ENCODE data around the gene RARA. TPM values are rescaled to one million over a fixed set of nuclear protein-coding genes. Genes with fewer than 3 reads are reported as not detected.
A peak's percentile ranks its signal among the peaks of the same experiment; 100 is the strongest.

The RARA gene
- total RNA-seq, 1 donor = 40.9 TPM

DNA sequence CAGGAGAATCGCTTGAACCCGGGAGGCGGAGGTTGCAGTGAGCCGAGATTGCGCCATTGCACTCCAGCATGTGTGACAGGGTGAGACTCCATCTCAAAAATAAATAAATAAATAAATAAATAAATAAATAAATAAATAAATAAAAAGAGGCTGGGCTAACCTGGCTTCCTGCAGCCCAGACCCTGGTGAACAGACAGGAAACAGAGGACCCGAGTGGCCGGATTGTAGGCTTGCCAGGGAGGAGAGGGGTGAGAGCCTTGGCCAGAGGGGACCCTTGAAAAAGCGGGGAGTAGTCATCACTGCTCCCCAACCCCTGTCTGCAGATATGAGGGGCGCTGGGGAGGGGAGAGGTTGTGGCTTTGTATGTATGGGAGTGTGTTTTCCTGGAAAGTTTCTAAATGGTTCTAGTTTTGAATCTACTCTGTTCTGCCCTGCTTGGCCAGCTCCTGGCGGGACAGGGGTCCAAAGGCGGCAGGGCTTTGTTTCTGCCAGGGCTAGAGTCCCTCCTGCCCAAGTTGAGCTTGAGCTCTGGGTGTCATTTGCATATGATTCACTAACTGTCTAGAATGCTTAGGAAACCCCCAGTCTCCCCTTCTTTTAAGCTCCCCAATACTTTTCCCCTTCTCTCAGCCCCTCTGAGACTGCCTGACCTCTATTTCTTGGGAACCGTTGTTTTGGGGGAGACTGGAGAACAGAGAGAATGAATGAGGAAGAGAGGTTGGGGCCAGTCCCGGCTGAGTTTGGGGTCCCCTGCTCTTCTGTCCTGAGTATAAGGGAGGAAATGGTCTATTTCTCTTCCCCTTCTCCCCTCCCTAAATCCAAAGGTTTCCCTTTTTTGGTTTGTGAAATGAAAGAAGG is 16.4 kb downstream of the RARA start:
- no peak for DNase-seq (ENCODE audit: low read depth in 2 of 3, low spot score in 2 of 3)

DNA sequence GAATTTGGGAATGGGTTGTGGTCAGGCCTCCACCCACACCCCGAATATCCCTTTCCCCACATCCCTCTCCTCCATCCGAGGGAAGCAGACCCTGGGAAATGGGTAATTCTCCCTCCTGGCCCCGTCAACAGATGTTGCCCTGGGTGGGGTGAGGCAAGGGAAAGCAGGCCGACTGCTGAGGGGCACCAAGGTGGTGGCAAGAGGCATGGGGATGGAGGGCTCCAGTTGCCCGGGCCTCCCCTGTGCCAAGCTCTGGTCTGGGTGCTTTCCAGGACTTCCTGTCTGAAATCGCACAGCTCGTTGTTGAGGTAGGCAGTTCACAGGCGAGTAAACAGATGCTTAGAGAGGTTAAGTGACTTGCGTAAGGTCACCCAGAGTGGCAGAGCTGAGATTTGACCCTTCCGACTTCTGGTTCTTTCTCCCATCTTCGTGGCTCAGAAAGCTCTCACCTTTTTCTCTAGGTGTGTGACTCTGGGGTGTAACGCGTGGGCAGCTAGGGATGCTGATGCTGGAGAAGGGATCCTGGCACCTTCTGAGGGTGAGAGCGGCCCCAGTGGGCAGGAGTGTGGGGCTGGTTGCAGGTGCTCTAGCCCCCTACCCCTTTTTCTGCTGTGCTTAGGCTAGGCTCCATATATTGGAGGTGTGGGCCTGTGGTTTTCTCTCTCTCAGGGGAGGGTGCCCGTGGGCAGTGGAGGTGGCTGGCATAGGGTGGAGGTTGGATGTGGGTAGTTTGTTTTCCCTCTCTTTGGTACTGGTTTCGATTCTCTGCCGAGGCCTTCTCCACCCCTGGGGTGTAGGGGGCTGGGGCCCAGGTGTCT is 17.2 kb downstream of the RARA start:
- peak in 1 of 3 donors; percentile 46 for DNase-seq (ENCODE audit: low read depth in 2 of 3, low spot score in 2 of 3)

DNA sequence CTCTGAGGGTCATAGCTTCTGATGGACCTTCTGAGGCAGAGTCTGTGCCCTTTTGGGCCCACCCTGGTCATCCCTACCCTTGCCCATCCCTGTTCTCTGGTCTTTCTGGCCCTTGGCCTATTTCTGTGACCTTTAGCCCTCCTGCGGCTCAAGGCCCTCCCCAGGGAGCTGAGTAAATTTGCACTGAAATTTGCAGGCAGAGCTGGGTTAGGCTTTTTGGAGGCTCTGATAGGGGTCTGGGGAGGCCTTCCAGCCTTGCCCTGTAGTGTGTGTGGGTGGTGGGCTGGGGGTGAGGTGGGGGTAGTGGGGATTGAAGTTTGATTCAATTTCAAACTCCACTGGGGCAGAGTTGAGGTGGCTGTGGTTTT is 17.8 kb downstream of the RARA start:
- DNase-seq (ENCODE audit: low read depth in 2 of 3, low spot score in 2 of 3) = no peak

DNA sequence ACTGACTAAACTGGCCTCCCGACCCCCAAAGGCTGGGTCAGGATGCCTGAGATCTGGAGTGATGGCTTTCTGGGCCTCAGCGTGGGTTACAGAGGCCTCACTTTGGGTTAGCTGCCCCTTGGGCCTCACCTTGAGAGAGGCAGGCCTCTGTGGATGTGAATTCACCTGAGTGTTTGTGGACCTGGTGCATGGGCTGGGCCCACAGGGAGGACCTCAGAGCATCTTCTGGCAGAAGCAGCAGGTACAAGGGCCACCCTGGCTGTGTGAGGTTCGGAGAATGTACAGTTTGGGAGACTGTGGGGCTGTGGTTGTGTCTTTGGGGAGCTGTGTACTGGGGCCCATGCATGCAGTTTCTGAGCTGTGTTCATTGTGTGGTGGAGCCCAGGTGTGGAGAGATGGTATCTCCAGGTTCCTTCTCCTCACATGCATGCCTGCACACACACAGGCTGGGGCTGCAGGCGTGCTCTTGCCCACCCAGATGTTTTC is 18.3 kb downstream of the RARA start:
- no peak for DNase-seq (ENCODE audit: low read depth in 2 of 3, low spot score in 2 of 3)

DNA sequence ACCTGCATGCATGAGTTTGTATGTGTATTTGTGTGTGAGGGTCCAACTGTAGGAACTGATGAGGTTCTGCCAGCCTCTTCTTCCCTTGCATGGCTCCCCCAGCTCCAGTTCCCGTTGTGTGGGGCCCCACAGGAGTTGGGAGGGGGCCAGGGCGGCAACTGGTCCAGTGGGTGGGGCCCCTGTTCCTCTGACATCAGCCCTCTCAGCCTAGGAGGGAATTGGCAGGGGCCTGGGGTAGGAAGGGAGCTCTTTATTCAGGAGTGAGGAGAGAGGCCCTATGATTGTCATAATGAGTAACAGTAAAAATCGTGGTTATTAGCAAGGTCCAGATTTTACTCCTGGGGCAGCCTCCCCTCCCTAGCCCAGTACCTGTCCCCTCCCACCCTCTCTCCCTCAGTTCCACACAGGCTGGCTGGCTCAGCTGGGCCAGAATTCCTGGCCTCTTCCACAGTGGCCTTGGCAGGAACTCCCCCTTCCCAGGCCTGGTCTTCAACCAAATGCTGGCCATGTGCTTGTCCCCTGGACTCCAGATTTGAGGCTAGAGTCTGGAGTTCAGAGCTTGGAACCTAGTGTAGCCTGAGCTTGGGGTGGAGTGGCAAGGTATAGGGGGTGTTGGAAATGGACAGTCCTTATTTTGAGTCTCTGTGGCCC is 18.9 kb downstream of the RARA start:
- DNase-seq (ENCODE audit: low read depth in 2 of 3, low spot score in 2 of 3) = no peak

DNA sequence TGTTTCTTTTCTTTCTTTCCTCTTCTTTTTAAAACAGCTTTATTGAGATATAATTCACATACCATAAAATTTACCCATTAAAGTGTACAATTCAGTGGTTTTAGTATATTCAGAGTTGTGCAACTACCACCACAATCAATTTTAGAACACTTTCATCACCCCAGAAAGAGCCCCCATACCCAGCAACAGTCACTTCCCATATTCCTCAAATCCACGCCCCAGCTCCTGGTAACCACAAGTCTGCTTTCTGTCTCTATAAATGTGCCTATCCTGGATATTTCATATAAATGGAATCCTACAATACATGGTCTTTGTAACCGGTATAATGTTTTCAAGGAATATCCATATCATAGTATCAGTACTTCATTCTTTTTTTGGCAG is 19.4 kb downstream of the RARA start:
- no peak for DNase-seq (ENCODE audit: low read depth in 2 of 3, low spot score in 2 of 3)

DNA sequence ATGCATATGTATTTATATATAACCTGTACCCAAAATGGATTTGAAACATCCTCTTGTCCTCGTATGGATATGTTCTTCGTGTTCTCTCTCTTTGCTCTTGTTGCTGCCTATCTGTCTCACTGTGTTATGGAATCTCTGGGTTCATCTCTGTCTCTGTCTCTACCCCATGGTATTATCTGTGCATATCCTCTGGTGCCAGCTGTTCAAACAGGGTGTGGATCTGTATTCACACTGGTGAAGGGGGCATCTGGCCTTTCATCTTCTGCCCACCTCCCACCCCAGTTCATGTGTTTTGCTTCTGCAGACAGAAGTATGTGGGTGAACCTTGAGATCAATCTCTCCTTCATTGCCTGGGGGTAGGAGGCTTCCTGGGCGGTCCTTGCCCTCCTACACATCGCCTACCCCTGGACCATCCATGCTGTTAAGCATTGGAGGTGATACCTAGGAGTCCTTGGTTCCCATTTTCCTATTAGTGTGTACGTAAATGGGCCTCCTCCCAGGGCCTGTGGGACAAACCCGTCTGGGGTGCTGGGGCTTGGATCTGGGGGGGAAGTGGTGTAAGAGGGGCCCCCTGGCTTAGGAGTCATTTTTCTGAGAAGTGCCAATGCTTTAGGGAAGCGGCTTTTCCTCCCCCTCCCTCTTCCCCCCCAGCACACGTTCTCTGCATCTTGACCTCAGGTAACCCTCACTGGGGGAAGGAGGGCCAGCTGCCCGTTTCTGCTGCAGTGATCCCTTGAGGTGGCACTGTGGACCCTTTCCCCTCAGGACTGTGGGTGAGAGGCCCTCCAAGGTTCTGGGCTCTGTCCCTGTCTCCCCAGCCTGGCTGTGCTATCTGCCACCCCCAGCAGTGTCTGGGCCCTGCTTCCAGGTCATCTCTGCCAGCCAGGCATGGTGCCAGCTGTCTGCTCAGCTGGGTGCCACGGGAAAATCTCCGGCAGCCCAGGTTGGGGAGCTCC is 21.1 kb downstream of the RARA start:
- peak in 2 of 3 donors; percentile 75 to 84 for DNase-seq (ENCODE audit: low read depth in 2 of 3, low spot score in 2 of 3)

DNA sequence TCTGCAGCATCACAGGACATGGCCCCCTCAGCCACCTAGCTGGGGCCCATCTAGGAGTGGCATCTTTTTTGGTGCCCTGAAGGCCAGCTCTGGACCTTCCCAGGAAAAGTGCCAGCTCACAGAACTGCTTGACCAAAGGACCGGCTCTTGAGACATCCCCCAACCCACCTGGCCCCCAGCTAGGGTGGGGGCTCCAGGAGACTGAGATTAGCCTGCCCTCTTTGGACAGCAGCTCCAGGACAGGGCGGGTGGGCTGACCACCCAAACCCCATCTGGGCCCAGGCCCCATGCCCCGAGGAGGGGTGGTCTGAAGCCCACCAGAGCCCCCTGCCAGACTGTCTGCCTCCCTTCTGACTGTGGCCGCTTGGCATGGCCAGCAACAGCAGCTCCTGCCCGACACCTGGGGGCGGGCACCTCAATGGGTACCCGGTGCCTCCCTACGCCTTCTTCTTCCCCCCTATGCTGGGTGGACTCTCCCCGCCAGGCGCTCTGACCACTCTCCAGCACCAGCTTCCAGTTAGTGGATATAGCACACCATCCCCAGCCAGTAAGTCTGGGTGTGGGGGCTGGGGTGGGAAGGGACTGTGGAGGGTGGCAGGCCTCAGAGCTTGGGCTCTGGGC is 22.0 kb downstream of the RARA start:
- no peak for DNase-seq (ENCODE audit: low read depth in 2 of 3, low spot score in 2 of 3)

DNA sequence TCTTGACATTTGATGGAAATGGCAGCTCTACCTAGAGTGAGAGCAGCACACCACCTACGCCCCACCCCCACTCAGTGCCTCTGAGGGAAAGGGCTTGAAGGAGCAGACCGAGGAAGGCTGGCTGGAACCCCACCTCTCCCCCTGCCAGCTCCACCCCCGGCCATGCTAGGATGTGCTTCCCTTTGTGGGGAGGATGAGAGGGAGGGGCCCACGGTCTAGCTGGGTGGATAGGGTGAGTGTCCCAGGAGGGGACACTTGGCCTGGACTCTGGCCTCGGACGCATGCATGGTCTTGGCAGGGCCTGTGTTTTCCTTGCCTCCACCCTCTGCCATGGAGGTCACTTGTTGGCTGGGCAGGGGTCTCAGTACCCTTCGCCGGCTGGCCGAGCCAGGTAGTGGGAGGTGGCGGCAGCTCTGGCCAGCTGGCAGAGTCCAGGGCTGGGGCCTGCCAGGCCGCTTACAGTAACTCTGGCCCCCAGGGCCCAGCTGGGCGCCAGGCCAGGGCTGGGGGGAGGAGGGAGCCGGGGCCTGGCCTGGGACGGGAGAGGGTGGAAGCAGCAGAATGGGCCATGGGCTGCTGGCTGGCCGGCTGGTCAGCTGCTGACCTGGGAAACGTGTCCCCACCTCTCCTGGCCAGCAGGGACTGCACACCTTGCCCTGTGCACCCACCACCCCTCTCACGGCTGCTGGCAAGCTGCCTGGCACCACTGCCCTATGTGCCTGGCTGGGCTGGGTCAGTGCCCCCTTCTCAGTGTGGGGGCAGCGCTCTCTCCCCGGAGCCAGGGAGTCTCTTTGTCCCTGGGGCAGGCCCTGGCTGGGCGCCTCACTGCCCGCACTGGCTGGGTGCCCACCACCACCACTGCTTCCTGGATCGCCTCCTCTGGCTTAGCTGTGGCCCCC is 23.0 kb downstream of the RARA start:
- DNase-seq (ENCODE audit: low read depth in 2 of 3, low spot score in 2 of 3) = no peak

DNA sequence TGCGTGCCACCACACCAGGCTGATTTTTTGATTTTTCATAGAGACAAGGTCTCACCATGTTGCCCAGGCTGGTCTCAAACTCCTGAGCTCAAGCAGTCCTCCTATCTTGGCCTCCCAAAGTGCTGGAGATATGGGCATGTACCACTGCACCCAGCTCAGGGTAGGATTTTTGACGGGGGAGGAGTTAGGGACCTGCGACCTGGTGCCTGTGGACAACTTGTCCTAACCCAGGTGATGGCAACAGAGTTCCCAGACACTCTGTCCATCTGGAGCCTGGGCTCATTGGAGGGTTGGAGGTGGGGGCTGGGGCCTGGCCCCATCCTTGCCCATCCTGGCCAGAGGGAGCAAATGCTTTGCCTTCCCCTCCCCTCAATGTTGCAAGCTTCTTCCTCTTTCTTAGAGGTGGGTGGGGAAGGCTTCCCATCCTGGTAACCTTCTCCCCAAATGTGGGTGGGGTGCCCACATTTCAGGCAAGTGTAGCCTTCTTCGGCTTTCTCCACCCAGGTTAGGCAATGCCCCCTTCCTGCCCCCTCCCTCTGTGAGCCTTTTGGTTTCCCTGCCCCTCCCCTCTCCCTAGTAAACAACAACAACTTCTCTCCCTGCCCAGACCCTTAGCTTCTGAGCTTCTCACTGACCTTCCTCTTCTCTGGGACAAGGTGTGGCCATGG is 24.9 kb downstream of the RARA start:
- DNase-seq (ENCODE audit: low read depth in 2 of 3, low spot score in 2 of 3) = no peak

DNA sequence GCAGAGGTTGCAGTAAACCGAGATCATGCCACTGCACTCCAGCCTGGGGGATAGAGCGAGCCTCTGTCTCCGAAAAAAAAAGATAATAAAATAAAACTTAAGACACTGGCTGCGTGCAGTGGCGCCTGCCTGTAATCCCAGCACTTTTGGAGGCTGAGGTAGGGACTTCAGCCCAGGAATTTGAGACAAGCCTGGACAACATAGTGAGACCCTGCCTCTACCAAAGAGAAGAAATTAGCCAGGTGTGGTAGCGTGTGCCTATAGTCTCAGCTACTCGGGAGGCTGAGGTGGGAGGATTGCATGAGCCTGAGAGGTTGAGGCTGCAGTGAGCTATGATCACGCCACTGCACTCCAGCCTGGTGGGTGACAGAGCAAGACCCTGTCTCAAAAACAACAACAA is 26.6 kb downstream of the RARA start:
- no peak for DNase-seq (ENCODE audit: low read depth in 2 of 3, low spot score in 2 of 3)

DNA sequence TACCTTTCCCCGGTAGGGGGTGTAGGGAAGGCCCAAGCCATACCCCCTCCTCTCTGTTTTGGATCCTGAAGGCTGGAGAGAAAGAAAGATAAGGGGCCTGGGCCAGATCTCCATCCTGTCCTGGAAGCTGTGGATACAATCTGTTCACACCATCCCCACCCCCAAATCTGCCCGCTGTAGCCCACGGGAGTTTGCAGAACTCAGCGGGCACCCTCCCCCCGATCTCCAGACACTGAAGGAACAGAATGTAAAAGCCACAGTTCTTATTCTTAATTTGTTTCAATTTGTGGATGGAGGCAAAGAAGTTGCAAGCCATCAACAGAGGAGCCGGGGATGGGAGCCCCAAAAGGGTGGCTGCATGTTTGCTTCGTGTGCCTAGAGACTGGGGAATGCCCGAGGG is 28.4 kb downstream of the RARA start:
- DNase-seq (ENCODE audit: low read depth in 2 of 3, low spot score in 2 of 3) = no peak

DNA sequence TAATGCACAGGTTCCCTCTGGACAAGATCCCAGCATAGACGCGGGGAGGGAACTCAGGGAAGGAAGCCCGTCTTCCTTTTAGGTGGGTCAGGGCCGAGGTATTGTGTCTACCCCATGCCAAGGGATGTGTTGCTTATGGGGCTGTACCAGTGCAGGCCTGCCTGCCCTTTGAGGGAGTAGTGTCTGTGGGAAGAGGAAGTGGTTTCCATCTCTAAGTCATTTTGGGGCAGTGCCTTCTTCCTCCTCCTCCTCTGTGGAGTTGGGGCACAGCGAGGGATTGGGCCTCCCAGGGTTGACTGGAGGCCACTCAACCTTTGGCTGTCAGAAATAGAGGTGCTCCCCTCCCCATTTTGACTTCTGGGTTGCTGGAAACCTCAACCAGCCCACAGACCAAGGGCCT is 29.1 kb downstream of the RARA start:
- DNase-seq (ENCODE audit: low read depth in 2 of 3, low spot score in 2 of 3) = no peak

DNA sequence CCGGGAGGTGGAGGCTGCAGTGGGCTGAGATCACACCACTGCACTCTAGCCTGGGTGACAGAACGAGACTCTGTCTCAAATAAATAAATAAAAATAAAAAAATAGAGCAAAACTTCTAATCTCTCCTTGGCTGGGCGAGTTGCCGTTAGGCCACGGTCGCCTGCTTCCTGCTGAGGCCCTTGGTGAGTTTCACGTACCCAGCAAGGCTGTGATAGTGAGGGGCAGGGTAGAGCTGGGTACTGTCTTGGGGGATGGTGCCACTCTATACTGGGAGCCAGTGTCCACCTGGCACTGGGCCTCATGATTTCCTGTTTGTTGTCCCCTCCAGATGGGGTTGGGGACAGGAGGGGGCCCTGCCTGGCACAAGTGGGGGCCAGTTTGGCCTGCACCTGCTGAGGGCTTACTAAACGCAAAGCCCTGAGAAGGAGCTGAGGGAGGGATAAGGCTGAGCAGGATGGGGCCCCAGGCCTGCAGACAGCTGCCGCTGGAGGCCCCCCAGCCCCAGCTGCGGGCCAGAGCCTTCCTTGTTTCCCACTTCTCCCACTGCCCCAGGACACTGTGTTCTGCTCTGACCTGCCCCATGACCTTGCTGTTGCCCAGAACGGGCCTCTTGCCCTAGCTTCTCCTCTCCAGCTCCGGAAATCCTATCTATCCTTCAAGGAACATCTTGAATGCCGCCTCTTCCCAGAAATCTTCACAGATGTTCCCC is 30.1 kb downstream of the RARA start:
- DNase-seq (ENCODE audit: low read depth in 2 of 3, low spot score in 2 of 3) = peak in 1 of 3 donors; percentile 78

DNA sequence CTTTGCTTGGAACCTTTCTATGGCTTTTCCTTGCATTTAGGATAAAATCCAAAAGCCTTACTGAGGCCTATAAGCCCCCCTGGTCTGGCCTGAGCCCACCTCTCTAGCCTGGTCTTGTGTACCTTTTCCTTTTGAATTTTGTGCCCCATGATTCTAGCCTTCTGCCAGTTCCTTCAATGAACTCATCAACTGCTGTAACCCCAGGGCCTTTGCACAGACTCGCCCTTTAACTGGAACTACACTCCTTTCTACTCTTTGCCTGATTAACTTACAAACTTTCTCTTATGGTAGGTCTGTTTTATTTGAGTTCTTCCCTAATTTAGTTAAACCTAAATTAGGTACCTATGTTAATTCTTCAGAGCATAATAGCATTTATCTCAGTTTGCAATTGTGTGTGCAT is 31.3 kb downstream of the RARA start:
- no peak for DNase-seq (ENCODE audit: low read depth in 2 of 3, low spot score in 2 of 3)

DNA sequence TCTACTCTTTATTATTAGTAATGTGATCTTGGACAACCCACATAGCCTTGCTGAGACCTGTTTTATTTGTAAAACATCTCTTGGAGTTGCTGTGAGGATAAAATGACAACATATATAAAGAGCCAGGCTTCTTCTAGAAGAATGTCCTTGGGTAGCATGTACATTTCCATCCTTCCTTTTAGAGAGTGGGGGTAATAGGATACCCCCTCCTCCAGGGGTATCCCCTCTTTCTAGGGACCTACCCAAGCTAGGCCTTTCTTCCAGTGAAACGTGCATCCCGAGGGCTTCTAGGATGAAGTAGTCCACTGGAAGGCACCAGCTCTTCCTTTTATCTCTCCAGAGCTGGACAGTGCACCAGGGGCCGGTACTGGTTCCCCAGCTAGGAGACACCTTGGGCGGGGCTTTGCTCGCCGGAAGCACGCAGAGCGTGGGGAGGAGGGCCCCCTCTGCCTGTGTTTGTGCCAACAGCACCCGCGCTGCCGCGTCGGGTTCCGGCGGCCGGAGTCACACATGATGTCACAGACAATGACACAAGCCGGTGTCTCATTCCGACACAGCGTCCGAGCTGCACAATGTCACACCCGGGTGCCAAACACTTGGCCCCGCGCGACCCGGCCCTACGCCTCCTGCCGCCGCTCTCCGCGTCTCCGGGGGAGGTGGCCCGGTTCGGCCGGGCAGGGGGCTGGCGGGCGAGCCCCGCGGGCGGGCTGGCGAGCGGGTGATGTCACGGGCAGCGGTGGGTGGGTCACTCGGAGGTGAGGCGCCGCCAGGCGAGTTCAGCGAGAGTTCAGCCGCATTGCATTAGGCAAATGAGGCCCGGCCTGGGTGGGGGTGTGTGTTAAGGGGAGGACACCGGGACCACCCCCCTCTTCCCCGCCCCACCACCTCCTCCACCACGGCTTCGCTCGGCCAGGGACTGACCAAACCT is 32.2 kb downstream of the RARA start:
- peak; percentile 76 to 88 (median 86) for DNase-seq (ENCODE audit: low read depth in 2 of 3, low spot score in 2 of 3)

Data from hematopoietic multipotent progenitor cell (in vitro differentiated cells).